Fibroblast of lung (primary cell): ENCODE results near the gene SLC28A1. TPM values are rescaled to one million over a fixed set of nuclear protein-coding genes. Genes with fewer than 3 reads are reported as not detected.

Experiments
- DNase-seq, 2 donors: peaks; one replicate each; pipeline versions ENCODE4 v3.0.0 to v3.0.0-alpha.2; 2010; ENCODE audit warnings: low read depth in 2 of 2
- H2AFZ ChIP-seq: 2 replicates; pipeline ENCODE4 v1.5.1; 2012; ENCODE audit warnings: low read length, control low read depth, inconsistent platforms
- H3K27ac ChIP-seq: 2 replicates; pipeline ENCODE4 v1.5.1; 2011; ENCODE audit warnings: low read length, control low read depth; ENCODE audit not compliant: insufficient read depth
- H3K27me3 ChIP-seq: 2 replicates; pipeline ENCODE4 v1.5.1; 2011; ENCODE audit warnings: mild to moderate bottlenecking, low read length; ENCODE audit not compliant: control insufficient read depth, insufficient read depth
- H3K36me3 ChIP-seq: 2 replicates; pipeline ENCODE4 v1.5.1; 2011; ENCODE audit warnings: low read length; ENCODE audit not compliant: control insufficient read depth, insufficient read depth
- H3K4me1 ChIP-seq: 2 replicates; pipeline ENCODE4 v1.5.1; 2011; ENCODE audit warnings: low read length; ENCODE audit not compliant: control insufficient read depth, insufficient read depth; ENCODE audit errors: extremely low read depth
- H3K4me2 ChIP-seq: 2 replicates; pipeline ENCODE4 v1.5.1; 2011; ENCODE audit warnings: low read length, control low read depth; ENCODE audit not compliant: insufficient read depth; ENCODE audit errors: extremely low read depth
- H3K4me3 ChIP-seq, 4 experiments: fragments of 200-600 bp in 1 of 4; sonication (generic) in 1 of 4; replicated peaks in 1 of 4; 2 replicates each; pipeline ENCODE4 v1.5.1; 2011 to 2016; ENCODE audit warnings: low read length in 4 of 4, low read depth in 3 of 4, mild to moderate bottlenecking in 3 of 4, control low read depth in 2 of 4, inconsistent platforms in 1 of 4, mixed read lengths in 1 of 4; ENCODE audit not compliant: insufficient read depth in 1 of 4; ENCODE audit errors: control extremely low read depth in 1 of 4
- H3K79me2 ChIP-seq: 2 replicates; pipeline ENCODE4 v1.5.1; 2012; ENCODE audit warnings: mild to moderate bottlenecking, low read length, inconsistent platforms; ENCODE audit not compliant: control insufficient read depth, insufficient read depth
- H3K9ac ChIP-seq: 2 replicates; pipeline ENCODE4 v1.5.1; 2011; ENCODE audit warnings: mild to moderate bottlenecking, low read length, control low read depth; ENCODE audit not compliant: insufficient read depth
- H3K9me3 ChIP-seq: 2 replicates; pipeline ENCODE4 v1.5.1; 2012; ENCODE audit warnings: low read depth, low read length; ENCODE audit not compliant: control insufficient read depth, insufficient read depth
- H4K20me1 ChIP-seq: 2 replicates; pipeline ENCODE4 v1.5.1; 2011; ENCODE audit warnings: low read length; ENCODE audit not compliant: control insufficient read depth, insufficient read depth; ENCODE audit errors: extremely low read depth
- CTCF ChIP-seq, 2 donors: IDR thresholded peaks in 1 of 2; conservative IDR thresholded peaks in 1 of 2; 1 replicate in 1 of 2; 2 replicates in 1 of 2; pipeline ENCODE4 v1.5.1; 2011 to 2012; ENCODE audit warnings: low read length in 2 of 2, control low read depth in 1 of 2, inconsistent platforms in 1 of 2, low read depth in 1 of 2, mild to moderate bottlenecking in 1 of 2
- EZH2 ChIP-seq: IDR thresholded peaks from 2 replicates; pipeline ENCODE4 v1.5.1; 2012; ENCODE audit warnings: low read length, control low read depth, mild to moderate bottlenecking; ENCODE audit errors: missing control alignments
- polyA plus RNA-seq, 2 donors: library from polyadenylated mRNA; depleted of rRNA in 1 of 2; stranded (reverse) in 1 of 2; unstranded in 1 of 2; fragments of >200 nt; gene quantifications; 2 replicates each; pipeline ENCODE4 v1.2.1, GENCODE V29; 2011 to 2012; ENCODE audit warnings: missing spikeins in 1 of 2
- total RNA-seq: library from RNA; depleted of rRNA; stranded (reverse); fragments of >200 nt; gene quantifications from 2 replicates; pipeline ENCODE4 v1.2.1, GENCODE V29; 2014

SLC28A1 gene
- total and polyA plus RNA-seq, 2 donors (not counting 1 experiment from before 2014, with no cell fraction given), result not detected

- Histone ChIP-seq H3K27me3 (no peaks in the 10 kb centered on the region), H3K4me3 (no peak overlapping the region), H3K36me3 (no peaks in the 10 kb centered on the region), H3K27ac (no peak overlapping the region), H3K4me1 (peaks cover 16% of the 10 kb centered on the region), H2AFZ (no peak overlapping the region), H4K20me1 (no peaks in the 10 kb centered on the region), H3K79me2 (peaks cover 4% of the 10 kb centered on the region), H3K9me3 (no peaks in the 10 kb centered on the region), H3K4me2 (no peak overlapping the region), H3K9ac (no peak overlapping the region)
- DNase-seq, result no peak
- TF ChIP-seq CTCF (conservative IDR thresholded peaks at IDR 0.05 in 1 of 2, IDR thresholded peaks at IDR 0.05 in 1 of 2; ENCODE audit: low read depth in 1 of 2, low read length in 2 of 2) (no peak), EZH2 (no peak)
These were observed 104.6 kb downstream of the SLC28A1 start for GRCh38 chr15:84988909-84989644.

- H4K20me1 ChIP-seq, result no peaks in the 10 kb centered on the region
- no peaks in the 10 kb centered on the region for H3K36me3 ChIP-seq
These were observed 106.0 kb downstream of the SLC28A1 start for GRCh38 chr15:84990507-84990906.

More at GRCh38 chr15:84990507-84990906, 106.0 kb downstream of the SLC28A1 start:
- DNase-seq, result no peak
- Histone ChIP-seq H2AFZ (no peak overlapping the region), H3K4me1 (peaks cover 8% of the 10 kb centered on the region), H3K9ac (no peak overlapping the region), H3K4me2 (no peak overlapping the region), H3K4me3 (no peak overlapping the region), H3K27ac (no peak overlapping the region), H3K9me3 (no peaks in the 10 kb centered on the region), H3K79me2 (peaks cover 2% of the 10 kb centered on the region), H3K27me3 (no peaks in the 10 kb centered on the region)
- TF ChIP-seq CTCF (conservative IDR thresholded peaks at IDR 0.05 in 1 of 2, IDR thresholded peaks at IDR 0.05 in 1 of 2; ENCODE audit: low read depth in 1 of 2, low read length in 2 of 2), result no peak
- TF ChIP-seq EZH2, result no peak
